H9 (cell line): ENCODE data around the gene PRDM8. TPM values are rescaled to one million over a fixed set of nuclear protein-coding genes. Genes with fewer than 3 reads are reported as not detected.

ENCODE experiments used
- DNase-seq: peaks from one replicate; pipeline ENCODE4 v3.0.0-alpha.2; 2017
- H2AFZ ChIP-seq: one replicate; pipeline ENCODE4 v1.6.1; 2013; ENCODE audit warnings: mild to moderate bottlenecking, low read length, control low read depth, moderate library complexity
- H2AK5ac ChIP-seq: 2 replicates; pipeline ENCODE4 v1.6.1; 2013; ENCODE audit warnings: low read length, control low read depth, mixed read lengths; ENCODE audit not compliant: insufficient read length
- H2BK120ac ChIP-seq: one replicate; pipeline ENCODE4 v1.6.1; 2013; ENCODE audit warnings: low read depth, mild to moderate bottlenecking, low read length, control low read depth, inconsistent platforms; ENCODE audit not compliant: poor library complexity, severe bottlenecking
- H2BK12ac ChIP-seq: 2 replicates; pipeline ENCODE4 v1.6.1; 2013; ENCODE audit warnings: low read length, control low read depth, mixed read lengths, low read depth; ENCODE audit not compliant: insufficient read length
- H2BK15ac ChIP-seq: 2 replicates; pipeline ENCODE4 v1.6.1; 2013; ENCODE audit warnings: low read depth, low read length, control low read depth
- H2BK20ac ChIP-seq: one replicate; pipeline ENCODE4 v1.6.1; 2013; ENCODE audit warnings: low read depth, mild to moderate bottlenecking, low read length, control low read depth, inconsistent platforms; ENCODE audit not compliant: poor library complexity, severe bottlenecking
- H2BK5ac ChIP-seq: 2 replicates; pipeline ENCODE4 v1.6.1; 2013; ENCODE audit warnings: low read length, control low read depth, mixed read lengths; ENCODE audit not compliant: insufficient read length
- H3K14ac ChIP-seq: 2 replicates; pipeline ENCODE4 v1.6.1; 2013; ENCODE audit warnings: low read length, control low read depth; ENCODE audit not compliant: insufficient read depth
- H3K18ac ChIP-seq: 2 replicates; pipeline ENCODE4 v1.6.1; 2013; ENCODE audit warnings: low read depth, mild to moderate bottlenecking, mixed read lengths, low read length, control low read depth; ENCODE audit not compliant: insufficient read length
- H3K23ac ChIP-seq: 2 replicates; pipeline ENCODE4 v1.6.1; 2013; ENCODE audit warnings: low read length, control low read depth, mixed read lengths, low read depth; ENCODE audit not compliant: insufficient read length
- H3K23me2 ChIP-seq: 2 replicates; pipeline ENCODE4 v1.6.1; 2013; ENCODE audit warnings: low read depth, mild to moderate bottlenecking, mixed read lengths, low read length, control low read depth; ENCODE audit not compliant: insufficient read length, poor library complexity, severe bottlenecking
- H3K27ac ChIP-seq: 2 replicates; pipeline ENCODE4 v1.5.1; 2013; ENCODE audit warnings: low read length, control low read depth, mixed read lengths, low read depth; ENCODE audit not compliant: insufficient read length
- H3K27me3 ChIP-seq: 2 replicates; pipeline ENCODE4 v1.6.1; 2013; ENCODE audit warnings: low read length, control low read depth, inconsistent platforms; ENCODE audit not compliant: insufficient read depth
- H3K4ac ChIP-seq: 2 replicates; pipeline ENCODE4 v1.6.1; 2013; ENCODE audit warnings: low read depth, mild to moderate bottlenecking, control low read depth, inconsistent platforms, low read length, moderate library complexity
- H3K4me1 ChIP-seq: 2 replicates; pipeline ENCODE4 v1.6.1; 2013; ENCODE audit warnings: low read length, control low read depth, inconsistent platforms; ENCODE audit not compliant: insufficient read depth
- H3K4me2 ChIP-seq: 2 replicates; pipeline ENCODE4 v1.6.1; 2013; ENCODE audit warnings: low read length, control low read depth, mixed read lengths; ENCODE audit not compliant: insufficient read length, insufficient read depth
- H3K56ac ChIP-seq: 2 replicates; pipeline ENCODE4 v1.6.1; 2013; ENCODE audit warnings: low read depth, mild to moderate bottlenecking, mixed read lengths, low read length, control low read depth; ENCODE audit not compliant: insufficient read length
- H3K79me1 ChIP-seq: 2 replicates; pipeline ENCODE4 v1.6.1; 2013; ENCODE audit warnings: low read depth, mild to moderate bottlenecking, moderate library complexity, low read length, control low read depth, inconsistent platforms; ENCODE audit not compliant: insufficient read depth, poor library complexity, severe bottlenecking
- H3K79me2 ChIP-seq: 2 replicates; pipeline ENCODE4 v1.6.1; 2013; ENCODE audit warnings: low read length, control low read depth, inconsistent platforms; ENCODE audit not compliant: insufficient read depth
- H3K9ac ChIP-seq: 2 replicates; pipeline ENCODE4 v1.6.1; 2013; ENCODE audit warnings: low read length, control low read depth, mixed read lengths; ENCODE audit not compliant: insufficient read length; ENCODE audit errors: extremely low read depth
- H3K9me3 ChIP-seq: one replicate; pipeline ENCODE4 v1.6.1; 2013; ENCODE audit warnings: low read depth, low read length, inconsistent platforms; ENCODE audit not compliant: control insufficient read depth
- H3T11ph ChIP-seq: one replicate; pipeline ENCODE4 v1.6.1; 2013; ENCODE audit warnings: mild to moderate bottlenecking, low read length, control low read depth, inconsistent platforms
- H4K20me1 ChIP-seq: one replicate; pipeline ENCODE4 v1.6.1; 2013; ENCODE audit not compliant: control insufficient read depth, insufficient read length, insufficient read depth
- H4K5ac ChIP-seq: 2 replicates; pipeline ENCODE4 v1.6.1; 2013; ENCODE audit warnings: low read depth, mild to moderate bottlenecking, mixed read lengths, low read length, control low read depth; ENCODE audit not compliant: insufficient read length
- H4K8ac ChIP-seq: replicated peaks from 2 replicates; pipeline ENCODE4 v1.6.1; 2013; ENCODE audit warnings: low read length, control low read depth, mixed read lengths, low read depth; ENCODE audit not compliant: insufficient read length
- H4K91ac ChIP-seq: 2 replicates; pipeline ENCODE4 v1.6.1; 2013; ENCODE audit warnings: low read depth, mild to moderate bottlenecking, moderate library complexity, mixed read lengths, low read length, control low read depth; ENCODE audit not compliant: insufficient read length
- H3K27ac Mint-ChIP-seq, 3 experiments: 2 replicates in 2 of 3; 3 replicates in 1 of 3; pipeline ENCODE4 v1.8.0; 2020 to 2021; ENCODE audit warnings: mixed read lengths in 3 of 3, mild to moderate bottlenecking in 1 of 3, moderate library complexity in 1 of 3
- H3K27me3 Mint-ChIP-seq: 2 replicates; pipeline ENCODE4 v1.8.0; 2021; ENCODE audit warnings: low read depth, mild to moderate bottlenecking, moderate library complexity, mixed read lengths
- H3K36me3 Mint-ChIP-seq, 3 experiments: 2 replicates in 2 of 3; 3 replicates in 1 of 3; pipeline ENCODE4 v1.8.0; 2020 to 2021; ENCODE audit warnings: low read depth in 3 of 3, mixed read lengths in 3 of 3; ENCODE audit not compliant: insufficient read depth in 1 of 3
- H3K4me1 Mint-ChIP-seq, 2 experiments: 2 replicates each; pipeline ENCODE4 v1.8.0; 2020; ENCODE audit warnings: mixed read lengths in 2 of 2
- H3K4me3 Mint-ChIP-seq, 2 experiments: 2 replicates in 1 of 2; 3 replicates in 1 of 2; pipeline ENCODE4 v1.8.0; 2020 to 2021; ENCODE audit warnings: mild to moderate bottlenecking in 2 of 2, mixed read lengths in 2 of 2, moderate library complexity in 1 of 2
- H3K9me3 Mint-ChIP-seq, 2 experiments: 2 replicates in 1 of 2; 3 replicates in 1 of 2; pipeline ENCODE4 v1.8.0; 2020; ENCODE audit warnings: mild to moderate bottlenecking in 2 of 2, mixed read lengths in 2 of 2, moderate library complexity in 1 of 2
- CTCF ChIP-seq: fragments of 200-600 bp; sonication (generic); conservative IDR thresholded peaks from 3 replicates; pipeline ENCODE4 v1.8.0; 2021; ENCODE audit warnings: antibody characterized with exemption, mild to moderate bottlenecking
- WGBS: extraction: QIAGEN DNeasy Blood & Tissue Kit; methylation state at CpG from one replicate; pipeline ENCODE4 v1.1.7; 2013; ENCODE audit warnings: missing lambda C conversion rate, low lambda C conversion rate, mixed read lengths; ENCODE audit not compliant: insufficient read length; ENCODE audit errors: extremely low coverage; 5-methylcytosine and 5-hydroxymethylcytosine counted together
- total RNA-seq: library from RNA; stranded (reverse); gene quantifications from 2 replicates; pipeline ENCODE4 v1.2.1, GENCODE V29; 2021

PRDM8 gene
- total RNA-seq, 1 experiment from 2014 or later = not detected

GRCh38 chr4:80151981-80152380 is 45.3 kb upstream of the PRDM8 start:
- Mint-ChIP-seq H3K27me3 (no peaks in the 10 kb centered on the region; the same call in 1 of the 2 replicates), H3K27ac (no peak overlapping the region), H3K9me3 (no peaks in the 10 kb centered on the region), H3K36me3 (no peaks in the 10 kb centered on the region), H3K4me3 (no peak overlapping the region), H3K4me1 (no peaks in the 10 kb centered on the region)
- Histone ChIP-seq H3K4ac (no peak overlapping the region), H4K8ac (no peak overlapping the region), H2AK5ac (no peak overlapping the region), H4K91ac (no peak overlapping the region), H3K56ac (no peak overlapping the region), H3K9ac (no peak overlapping the region), H3K27ac (no peak overlapping the region), H3K27me3 (no peaks in the 10 kb centered on the region), H3T11ph (no peak overlapping the region), H3K14ac (no peak overlapping the region), H4K20me1 (no peaks in the 10 kb centered on the region), H3K9me3 (no peaks in the 10 kb centered on the region), H2BK15ac (no peak overlapping the region), H4K5ac (no peak overlapping the region), H3K23me2 (no peaks in the 10 kb centered on the region), H2AFZ (no peak overlapping the region), H3K79me1 (no peaks in the 10 kb centered on the region), H3K18ac (no peak overlapping the region), H2BK5ac (no peak overlapping the region), H2BK120ac (no peak overlapping the region), H3K4me2 (no peak overlapping the region), H2BK12ac (no peak overlapping the region), H3K4me1 (no peaks in the 10 kb centered on the region), H2BK20ac (no peak overlapping the region), H3K23ac (no peak overlapping the region), H3K79me2 (no peaks in the 10 kb centered on the region)
- TF ChIP-seq CTCF = no peak
- no CpG with 5 or more reads among the region's 3 CpGs for WGBS
- no peak for DNase-seq
